NCI-H1930 (cell line): ENCODE results near the gene TMEM139.

Source experiments
- DNase-seq, 2 experiments: peaks; one replicate each; lab custom pipeline; 2025; lab: John Stamatoyannopoulos, UW

The TMEM139 gene

DNA sequence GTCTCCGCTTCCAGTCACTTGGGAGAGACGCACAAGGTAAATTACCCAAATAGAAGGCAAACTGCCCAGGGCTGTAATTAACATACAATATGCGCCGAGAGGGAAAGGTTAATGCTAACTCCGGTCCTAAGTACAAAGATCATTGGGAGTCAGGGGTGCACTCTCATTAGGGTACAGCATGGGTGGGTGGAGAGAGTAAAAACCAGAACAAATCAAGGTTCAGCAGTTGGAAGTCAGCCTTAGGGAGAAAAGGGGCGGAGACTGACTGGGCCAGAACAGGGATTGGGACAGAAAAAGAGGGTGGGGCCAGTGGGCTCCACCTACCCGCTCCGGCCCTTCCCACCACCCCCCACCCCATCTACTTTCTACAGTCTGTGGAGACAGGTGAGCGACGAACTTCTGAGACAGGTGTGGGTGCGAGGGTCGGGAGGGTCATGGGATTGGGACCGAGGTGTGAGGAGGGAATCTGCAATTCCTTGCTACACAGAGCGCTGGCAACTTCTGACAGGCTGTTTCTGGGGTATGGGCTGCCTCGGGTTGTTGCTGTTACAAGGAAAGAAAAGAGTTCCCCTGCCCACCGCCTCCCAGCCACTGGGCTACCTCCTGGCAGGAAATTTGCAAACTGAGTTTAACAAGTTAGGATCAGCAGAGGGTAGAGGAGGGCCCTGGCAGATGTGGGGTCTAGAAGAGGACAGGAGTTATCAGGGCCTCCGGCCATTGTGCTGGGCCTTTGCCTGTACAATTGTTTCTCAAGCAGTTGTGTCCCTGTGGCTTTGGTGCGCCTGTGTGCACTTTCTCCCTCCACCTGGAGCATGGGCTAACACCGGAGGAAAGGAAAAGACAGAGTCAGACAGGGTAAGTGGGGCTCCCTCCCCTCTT is at the start of gene TMEM139:
TSS of gene TMEM139 (plus strand) at position 368 of the 879 bp plus-strand sequence. CDS start 1,000 bp downstream, outside the sequence.
- no peak for DNase-seq

DNA sequence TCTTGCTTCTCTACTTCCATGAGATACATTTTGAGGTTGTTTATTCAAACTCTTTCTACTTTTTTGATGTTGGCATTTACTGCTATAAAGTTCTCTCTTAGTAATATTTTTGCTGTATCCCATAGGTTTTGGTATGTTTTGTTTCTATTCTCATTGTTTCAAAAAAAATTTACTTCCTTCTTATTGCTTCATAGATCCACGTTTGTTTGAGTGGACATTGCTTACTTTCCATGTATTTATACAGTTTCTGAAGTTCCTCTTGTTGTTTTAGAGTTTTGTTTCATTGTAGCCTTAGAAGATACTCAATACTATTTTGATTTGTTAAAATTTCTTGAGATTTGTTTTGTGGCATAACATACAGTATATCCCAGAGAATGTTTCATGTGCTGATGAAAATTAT is 49.2 kb upstream of the TMEM139 start:
- no peak for DNase-seq

DNA sequence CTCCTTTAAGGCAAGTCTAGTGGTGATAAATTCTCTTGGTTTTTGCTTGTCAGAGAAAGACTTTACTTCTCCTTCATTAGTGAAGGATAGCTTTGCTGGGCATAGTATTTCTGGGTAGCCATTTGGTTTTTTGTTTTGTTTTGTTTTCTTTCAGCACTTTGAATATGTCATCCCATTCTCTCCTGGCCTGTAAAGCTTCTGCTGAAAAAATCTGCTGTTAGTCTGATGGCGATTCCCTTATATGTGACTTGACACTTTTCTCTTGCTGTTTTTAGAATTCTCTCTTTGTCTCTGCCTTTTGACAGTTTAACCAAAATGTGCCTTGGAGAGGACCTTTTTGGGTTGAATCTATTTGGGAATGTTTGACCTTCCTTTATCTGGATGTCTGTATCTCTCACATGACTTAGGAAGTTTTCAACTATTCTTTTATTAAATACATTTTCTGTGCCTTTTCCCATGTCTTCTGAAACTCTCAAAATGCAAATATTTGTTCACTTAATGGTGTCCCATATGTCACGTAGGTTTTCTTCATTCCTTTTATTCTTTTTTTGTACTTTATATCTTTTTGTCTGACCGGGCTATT is 48.3 kb upstream of the TMEM139 start:
- no peak for DNase-seq

DNA sequence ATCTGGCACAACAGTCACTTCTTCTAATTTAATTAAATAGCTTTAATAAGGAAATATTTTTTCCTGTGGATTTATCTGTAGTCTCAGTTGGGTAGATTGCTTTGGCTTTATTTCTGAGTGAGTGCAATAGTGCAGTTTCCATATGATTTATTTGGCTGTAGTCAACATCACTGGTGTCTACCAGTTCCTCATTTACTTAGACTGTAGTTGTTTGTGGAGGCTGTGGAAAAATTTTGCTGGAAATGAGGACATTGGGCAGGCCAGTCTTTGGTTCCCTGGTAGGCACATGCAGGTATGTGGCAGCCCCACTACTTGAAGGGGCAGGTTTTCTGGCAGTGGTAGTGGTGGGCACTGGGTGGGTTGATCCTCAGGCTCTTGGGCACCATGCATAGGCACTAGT is 47.4 kb upstream of the TMEM139 start:
- DNase-seq = no peak

DNA sequence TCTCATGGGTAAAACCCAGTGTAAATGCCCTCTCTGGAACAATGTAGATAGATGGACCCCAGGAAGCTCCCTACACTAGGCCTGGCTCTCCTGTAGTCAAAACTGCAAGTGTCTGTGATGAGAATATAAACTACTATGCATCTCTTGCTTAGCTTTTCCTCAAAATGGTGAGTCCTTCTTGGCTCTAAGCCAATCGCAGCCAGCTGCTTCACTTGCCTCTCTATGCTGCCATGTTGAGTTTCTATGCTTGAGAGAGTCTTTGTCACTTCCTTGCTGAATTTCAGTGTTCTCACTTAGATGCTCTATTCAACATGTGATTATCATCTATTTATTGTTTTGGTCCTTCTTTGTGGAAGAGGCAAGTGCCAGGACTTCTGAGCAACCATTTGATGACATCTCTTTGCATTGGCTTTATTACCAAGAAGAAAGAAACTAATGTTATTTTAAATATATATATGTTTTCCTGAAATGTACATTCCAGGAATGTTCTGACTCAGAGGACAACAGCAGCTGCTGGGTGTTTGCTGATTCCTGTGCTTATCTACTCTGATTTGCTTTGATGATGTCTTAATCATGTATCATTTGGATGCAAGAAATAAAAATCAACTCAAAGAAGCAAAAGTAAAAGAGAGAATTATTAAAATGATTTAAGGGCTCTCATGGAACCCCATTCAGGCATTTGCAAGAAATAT is 46.3 kb upstream of the TMEM139 start:
- no peak for DNase-seq

DNA sequence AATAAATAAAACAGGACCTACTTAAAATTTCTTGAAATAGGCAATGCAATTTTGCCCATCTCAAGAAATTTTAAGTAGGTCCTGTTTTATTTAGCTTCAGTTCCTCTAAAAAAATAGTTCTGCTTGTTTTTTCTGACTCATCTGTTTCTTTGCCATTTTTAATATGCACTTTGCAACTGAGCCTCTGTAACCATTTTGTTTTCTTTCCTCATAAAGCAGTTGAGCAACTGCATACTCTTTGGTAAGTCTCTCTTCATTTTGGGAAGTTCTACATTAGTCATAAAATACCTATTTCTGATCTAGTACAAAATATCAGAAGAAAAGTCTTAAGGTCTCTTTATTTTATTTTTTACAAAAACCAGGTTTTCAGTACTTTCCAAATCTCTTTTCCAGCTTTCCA is 44.9 kb upstream of the TMEM139 start:
- no peak for DNase-seq

DNA sequence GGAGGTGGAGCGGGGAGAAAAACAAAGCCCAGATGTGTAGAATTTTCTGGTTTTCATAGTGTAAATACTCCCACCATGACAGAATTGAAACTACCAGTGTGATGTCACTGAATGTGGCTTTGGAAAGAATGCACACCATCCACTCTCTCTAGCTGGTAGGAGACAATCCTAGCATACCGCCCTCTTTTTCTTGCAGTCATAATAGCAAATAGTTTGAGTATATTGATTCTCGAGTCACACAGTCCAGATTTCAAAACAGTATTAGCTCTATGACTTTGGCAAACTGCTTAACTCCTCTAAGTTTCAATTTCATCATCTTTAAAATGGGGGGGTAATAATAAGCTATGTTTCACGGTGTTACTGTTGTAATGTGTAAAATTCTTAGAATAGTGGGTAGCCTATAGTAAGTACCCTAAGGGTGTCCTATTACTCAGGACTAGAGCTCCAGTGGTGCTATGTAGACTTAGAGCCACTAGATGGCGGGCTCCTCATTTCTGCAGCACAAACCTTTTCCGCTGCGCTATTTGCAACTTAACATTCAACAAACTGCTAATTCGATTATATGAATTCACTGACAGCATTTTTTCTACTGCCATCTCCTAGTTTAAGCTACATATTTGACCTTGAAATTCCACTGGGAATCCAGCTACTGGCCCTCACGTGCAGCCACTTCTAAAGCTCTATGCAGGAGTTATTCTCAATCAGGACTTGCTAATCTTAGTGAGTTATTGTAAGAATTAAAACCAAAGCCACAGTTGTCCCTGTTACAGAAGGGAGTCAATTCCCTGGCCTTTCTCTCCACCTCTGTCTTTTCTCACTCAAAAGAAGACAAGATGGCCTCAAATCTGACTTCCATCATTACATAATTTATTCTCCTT is 44.2 kb upstream of the TMEM139 start:
- DNase-seq = peak; percentile 21 to 58

DNA sequence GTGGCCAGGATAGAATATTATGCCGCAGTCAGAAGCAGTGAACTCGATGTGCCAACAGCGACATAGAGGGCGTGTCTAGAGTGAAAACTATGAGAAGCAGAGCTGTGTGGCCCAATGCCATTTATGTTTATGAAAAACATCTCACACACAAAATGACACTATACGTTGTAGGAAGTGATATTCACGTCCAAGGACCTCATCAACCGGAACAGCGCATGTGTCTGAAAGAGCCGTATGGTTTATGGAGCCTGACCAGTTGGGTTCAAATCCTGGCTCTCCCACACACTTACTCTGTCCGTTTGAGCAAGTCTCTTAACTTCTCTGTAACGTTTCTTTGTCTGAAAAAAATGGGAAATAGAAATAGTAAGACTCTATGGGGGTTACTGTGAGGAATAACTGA is 42.5 kb upstream of the TMEM139 start:
- no peak for DNase-seq

DNA sequence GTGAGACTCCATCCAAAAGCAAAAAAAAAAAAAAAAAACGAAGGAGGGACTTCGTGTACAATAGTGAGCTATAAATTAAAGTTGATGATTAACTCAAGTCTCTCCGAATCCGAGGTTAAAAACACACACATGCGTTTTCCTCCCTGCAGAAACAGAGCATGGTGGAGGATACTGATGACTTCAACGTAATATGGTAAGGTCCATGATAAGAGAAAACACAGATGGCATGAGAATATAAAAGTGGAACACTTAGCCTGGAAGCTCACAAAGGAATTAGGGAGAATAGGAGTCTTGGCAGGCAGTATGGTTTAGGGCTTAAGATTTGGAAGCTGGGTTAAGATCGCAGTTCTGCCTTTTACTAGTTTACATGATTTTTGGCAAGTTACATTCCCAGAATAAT is 41.6 kb upstream of the TMEM139 start:
- DNase-seq = no peak

DNA sequence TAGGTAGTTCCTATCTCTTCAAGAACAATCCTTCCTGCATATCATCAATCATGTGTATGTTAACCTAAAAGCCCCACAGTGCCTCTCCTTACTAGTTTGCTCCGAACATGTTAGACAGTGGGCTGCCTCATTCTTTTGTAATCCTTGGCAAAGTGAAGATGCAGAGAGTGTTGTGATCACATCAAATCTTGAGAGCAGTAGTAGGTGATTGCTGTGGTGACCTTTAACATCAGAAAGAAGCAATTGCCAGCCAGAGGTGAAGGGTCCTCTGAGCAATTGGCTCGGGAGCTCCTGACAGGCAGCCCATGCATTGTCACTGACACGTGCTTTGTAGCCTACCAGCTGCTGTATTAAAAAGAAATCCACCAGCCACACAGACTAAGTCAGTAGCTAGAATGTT is 41.1 kb upstream of the TMEM139 start:
- no peak for DNase-seq

DNA sequence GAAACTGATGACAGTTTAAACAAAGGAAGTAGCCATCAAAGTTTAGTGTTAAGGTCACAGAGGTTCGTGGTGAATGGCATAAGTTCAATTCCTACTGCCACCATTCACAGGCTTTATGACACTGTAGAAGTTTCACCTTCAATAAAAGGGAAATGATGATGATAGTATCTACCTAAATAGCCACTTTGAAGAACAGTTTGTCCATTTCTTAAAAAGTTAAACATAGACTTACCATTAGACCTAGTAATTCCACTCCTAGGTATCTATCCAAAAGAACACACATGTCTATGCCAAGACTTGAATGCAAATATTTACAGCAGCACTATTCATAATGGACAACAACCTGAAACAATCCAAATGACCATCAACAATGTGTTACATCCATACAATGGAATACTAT is 40.4 kb upstream of the TMEM139 start:
- DNase-seq = no peak

DNA sequence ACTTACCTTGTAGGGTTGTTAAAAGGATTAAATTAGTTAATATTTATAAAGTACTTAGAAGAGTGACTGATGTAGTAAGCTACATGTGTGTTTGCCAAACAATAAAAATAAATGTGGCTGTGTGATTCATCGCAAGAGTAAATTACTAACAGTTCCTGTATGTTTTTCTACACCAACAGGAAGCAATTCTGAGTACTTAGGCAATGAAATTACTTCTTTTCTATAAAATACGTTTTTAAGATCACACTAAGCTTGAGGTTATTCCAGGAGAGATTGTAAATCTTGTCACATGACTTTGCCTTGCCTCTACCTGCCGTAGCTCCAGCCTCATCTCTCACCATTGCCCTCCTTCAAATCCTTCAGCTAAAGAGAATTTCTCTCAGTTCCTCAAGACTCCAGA is 39.6 kb upstream of the TMEM139 start:
- peak in 1 of 2 experiments; percentile 18 for DNase-seq

DNA sequence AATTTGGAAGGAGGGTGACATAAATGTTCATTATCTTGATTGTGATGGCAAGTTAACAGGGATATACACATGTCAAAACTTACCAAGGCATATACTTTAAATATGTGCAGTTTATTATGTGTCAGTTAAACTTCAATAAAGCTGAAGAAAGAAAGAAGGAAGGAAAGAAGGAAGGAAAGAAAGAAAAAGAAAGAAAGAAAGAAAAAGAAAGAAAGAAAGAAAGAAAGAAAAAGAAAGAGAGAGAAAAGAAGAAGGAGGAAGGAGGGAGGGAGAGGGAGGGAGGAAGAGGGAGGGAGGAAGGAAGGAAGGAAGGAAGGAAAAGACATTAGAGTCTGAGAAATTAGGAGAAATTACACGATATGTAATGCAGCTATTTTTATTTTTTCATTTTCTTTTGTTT is 37.4 kb upstream of the TMEM139 start:
- no peak for DNase-seq

DNA sequence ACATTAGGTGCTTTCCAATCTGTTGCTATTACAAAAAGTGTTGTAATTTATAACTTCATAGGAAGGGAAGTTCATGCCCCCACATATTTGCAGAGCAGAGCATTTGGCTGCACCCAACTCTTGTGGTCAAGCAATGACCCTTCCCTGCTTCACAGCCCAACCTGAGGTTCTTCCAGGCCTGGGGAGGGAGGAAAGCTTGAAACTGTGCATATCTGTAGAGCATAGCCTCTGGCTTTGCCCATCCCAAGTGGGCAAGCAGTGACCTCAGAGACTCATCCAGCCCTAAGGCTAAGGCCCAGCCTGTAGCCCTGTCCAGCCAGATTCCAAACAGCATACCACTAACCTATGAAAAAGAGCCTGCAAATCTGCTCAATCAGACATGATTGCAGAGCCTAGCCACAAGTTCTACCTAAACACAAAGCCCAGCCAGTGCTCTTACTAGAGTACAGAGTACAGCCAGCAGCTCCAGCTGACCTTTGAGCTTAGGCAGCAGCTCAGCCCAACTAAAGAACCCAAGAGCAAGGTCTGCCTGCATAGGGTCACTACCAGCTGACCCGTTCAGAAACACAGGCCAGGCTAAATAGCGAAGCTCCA is 35.9 kb upstream of the TMEM139 start:
- no peak for DNase-seq

DNA sequence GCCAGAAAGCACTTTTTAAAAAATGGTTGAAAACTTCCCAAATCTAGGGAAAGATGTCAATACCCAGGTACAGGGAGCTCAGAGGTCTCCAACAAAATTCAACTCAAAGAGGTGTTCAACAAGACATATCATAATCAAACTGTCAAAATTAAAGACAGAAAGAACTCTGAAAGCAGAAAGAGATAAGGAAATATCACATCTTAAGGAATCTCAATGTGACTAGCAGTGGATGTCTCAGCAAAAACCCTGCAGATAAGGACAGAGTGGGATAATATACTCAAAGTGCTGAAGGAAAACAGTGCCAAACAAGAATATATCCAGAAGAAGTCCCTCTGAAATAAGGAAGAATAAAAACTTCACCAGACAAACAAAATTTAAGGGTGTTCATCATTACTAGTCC is 34.6 kb upstream of the TMEM139 start:
- no peak for DNase-seq

DNA sequence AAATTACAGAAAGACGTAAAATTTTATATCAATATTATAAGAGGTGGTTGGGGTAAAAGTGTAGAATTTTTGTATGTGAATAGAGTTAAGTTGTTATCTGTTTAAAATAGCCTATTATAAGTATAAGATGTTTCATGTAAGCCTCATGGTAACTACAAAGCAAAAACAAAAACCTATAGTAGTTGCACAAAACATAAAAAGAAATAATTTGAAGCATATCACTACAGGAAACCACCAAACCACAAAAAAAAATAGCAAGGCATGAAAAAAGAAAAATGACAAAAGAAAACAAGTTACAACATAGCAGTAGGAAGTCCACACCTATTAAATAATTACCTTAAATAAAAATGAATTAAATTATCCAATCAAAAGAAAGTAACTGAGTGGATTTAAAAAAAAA is 33.9 kb upstream of the TMEM139 start:
- no peak for DNase-seq

DNA sequence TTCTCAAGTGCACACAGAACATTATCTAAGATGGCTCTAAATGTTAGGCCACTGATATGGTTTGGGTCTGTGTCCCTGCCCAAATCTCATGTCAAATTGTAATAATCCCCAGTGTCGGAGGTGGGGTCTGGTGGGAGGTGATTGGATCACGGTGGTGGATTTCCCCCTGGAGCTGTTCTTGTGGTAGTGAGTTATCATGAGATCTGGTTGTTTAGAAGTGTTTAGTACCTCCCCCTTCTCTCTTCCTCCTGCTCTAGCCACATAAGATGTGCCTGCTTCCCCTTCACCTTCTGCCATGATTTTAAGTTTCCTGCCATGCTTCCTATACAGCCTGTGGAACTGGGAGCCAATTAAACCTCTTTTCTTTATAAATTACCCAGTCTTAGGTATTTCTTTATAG is 32.8 kb upstream of the TMEM139 start:
- DNase-seq = no peak

DNA sequence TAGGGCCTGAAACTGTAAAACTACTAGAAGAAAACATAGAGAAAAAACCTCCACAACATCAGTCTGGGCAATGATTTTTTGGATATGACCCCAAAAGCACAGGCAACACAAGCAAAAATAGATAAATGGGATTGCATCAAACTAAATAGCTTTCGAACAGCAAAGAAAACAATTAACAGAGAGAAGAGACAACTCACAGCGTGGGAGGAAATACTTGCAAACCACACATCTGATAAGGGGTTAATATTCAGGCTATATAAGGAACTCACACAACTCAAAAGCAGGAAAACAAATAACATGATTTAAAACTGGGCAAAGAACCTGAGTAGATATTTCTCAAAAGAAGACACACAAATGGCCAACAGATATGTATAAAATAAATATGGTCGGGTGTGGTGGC is 29.2 kb upstream of the TMEM139 start:
- DNase-seq = no peak

DNA sequence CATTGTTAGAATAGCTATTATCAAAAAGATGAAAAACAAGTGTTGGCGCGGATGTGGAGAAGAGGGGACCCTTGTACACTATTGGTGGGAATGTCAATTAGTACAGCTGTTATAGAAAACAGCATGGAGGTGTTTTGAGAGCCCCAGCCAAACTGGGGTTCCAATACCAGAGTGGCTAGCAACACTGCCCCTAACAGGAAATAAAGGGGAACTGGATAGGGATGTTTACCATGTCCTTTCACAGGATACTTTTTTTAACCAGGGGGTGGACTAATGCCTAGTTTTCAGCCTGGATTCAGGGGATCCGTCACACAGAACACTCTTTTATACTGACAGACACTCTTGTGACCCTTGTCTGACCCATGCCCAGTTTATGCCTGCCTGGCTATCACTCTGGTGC is 28.4 kb upstream of the TMEM139 start:
- DNase-seq = no peak

DNA sequence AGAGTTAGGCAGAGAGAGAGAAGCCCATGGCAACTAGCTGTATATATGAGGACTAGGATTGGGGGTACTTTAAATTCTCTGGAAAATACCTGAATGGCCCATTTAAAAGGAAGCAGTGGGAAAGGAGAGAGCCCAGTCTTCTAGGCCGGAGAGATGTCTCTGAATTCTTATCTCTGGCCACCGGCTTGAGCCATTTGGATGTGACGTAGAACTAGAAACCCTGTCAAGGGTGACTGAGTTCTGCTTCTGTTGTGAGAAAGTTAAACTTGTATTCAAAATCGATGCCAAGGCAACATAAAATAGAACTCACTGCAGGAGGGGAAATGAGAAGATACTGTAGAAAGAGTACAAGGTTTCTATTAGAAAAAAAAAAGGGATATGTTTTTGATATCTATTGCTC is 27.8 kb upstream of the TMEM139 start:
- DNase-seq = no peak

DNA sequence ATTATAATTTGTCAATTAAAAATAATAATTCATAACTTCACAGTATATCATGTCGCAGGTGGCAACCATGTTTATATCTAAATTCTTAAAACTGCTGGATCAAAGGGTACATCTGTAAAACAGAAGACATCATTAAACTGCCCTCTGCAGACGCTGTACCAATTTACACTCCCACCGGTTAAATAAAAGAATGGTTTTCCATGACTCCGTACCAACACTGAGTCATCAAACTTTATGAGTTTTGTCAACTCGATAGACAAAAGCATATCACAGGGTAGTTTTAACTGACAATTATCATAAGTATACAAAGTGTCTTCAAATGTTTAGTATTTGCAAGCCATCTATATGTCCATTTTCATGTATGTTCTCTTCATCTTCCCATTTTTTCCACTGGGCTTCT is 27.3 kb upstream of the TMEM139 start:
- no peak for DNase-seq

DNA sequence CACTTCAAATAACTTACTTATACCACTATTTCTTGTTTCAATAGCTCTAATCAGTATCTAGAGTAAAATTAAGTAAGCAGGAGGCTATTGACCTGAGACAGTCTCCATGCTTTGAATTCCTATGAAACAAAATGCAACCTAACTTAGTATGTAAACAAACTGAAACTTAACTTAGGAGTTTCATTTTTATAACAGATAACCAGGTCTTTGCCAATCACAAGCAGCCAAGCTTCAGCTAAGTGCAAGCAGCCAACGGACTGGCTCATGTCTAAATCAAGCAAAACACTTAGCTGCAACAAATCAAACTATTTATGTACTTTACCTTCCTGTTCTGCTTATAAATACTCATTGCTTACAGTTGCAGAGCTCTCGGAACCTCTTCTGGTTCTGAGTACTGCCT is 25.9 kb upstream of the TMEM139 start:
- DNase-seq = no peak
